Stomach (tissue), 4 donors: Measurements from ENCODE around the gene TTLL1.

Experiments used
- POLR2A ChIP-seq, 4 donors: fragments of 450-650 bp; IDR thresholded peaks; one replicate each; pipeline ENCODE4 v1.6.1; 2016; ENCODE audit warnings: antibody characterized with exemption in 4 of 4, control low read depth in 2 of 4, mild to moderate bottlenecking in 1 of 4, moderate library complexity in 1 of 4
- TF ChIP-seq, protein P1 (sequence below), 7 experiments: fragments of 450-650 bp in 4 of 7; fragments of 200-600 bp in 3 of 7; sonication (generic) in 3 of 7; IDR thresholded peaks; one replicate each; pipeline ENCODE4 v1.5.1; 2016 to 2019; ENCODE audit warnings: antibody characterized with exemption in 7 of 7, control low read depth in 2 of 7, mild to moderate bottlenecking in 1 of 7

- TF ChIP-seq, protein P1, sequence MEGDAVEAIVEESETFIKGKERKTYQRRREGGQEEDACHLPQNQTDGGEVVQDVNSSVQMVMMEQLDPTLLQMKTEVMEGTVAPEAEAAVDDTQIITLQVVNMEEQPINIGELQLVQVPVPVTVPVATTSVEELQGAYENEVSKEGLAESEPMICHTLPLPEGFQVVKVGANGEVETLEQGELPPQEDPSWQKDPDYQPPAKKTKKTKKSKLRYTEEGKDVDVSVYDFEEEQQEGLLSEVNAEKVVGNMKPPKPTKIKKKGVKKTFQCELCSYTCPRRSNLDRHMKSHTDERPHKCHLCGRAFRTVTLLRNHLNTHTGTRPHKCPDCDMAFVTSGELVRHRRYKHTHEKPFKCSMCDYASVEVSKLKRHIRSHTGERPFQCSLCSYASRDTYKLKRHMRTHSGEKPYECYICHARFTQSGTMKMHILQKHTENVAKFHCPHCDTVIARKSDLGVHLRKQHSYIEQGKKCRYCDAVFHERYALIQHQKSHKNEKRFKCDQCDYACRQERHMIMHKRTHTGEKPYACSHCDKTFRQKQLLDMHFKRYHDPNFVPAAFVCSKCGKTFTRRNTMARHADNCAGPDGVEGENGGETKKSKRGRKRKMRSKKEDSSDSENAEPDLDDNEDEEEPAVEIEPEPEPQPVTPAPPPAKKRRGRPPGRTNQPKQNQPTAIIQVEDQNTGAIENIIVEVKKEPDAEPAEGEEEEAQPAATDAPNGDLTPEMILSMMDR (IDR thresholded peaks at IDR 0.05): no peak
- TF ChIP-seq POLR2A (IDR thresholded peaks at IDR 0.05): no peak
These were observed 73.5 kb downstream of the TTLL1 start for GRCh38 chr22:43015677-43016042.
